ENCODE data around the gene PFKFB4. TPM values are rescaled to one million over a fixed set of nuclear protein-coding genes. Genes with fewer than 3 reads are reported as not detected.

PFKFB4 gene
- total and polyA plus RNA-seq, 9 of the 15 experiments (the other 6 are each of a cell fraction or from before 2014, with no cell fraction given): 0.92 to 56.3 (median 13.5) TPM

DNA sequence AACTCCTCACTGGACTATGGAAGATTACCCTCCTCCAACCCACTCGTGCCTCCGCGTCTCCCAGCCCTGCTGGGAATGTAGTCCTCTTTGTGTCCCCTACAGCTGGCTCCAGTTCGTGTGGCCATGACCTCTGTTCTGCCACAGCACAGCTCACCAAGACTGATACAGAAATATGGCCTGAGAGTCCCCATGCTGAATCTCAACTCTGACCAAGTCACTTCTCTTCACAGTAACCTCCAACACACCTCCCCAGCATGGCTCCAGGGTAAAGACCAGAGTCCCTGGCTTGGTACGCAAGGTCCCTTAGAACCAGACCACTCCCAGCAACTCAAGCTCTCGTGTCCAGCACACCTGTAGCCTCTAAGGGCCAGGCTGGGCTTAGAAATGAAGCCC lies 40.8 kb upstream of the PFKFB4 start (continued):
- TF ChIP-seq, protein P1, sequence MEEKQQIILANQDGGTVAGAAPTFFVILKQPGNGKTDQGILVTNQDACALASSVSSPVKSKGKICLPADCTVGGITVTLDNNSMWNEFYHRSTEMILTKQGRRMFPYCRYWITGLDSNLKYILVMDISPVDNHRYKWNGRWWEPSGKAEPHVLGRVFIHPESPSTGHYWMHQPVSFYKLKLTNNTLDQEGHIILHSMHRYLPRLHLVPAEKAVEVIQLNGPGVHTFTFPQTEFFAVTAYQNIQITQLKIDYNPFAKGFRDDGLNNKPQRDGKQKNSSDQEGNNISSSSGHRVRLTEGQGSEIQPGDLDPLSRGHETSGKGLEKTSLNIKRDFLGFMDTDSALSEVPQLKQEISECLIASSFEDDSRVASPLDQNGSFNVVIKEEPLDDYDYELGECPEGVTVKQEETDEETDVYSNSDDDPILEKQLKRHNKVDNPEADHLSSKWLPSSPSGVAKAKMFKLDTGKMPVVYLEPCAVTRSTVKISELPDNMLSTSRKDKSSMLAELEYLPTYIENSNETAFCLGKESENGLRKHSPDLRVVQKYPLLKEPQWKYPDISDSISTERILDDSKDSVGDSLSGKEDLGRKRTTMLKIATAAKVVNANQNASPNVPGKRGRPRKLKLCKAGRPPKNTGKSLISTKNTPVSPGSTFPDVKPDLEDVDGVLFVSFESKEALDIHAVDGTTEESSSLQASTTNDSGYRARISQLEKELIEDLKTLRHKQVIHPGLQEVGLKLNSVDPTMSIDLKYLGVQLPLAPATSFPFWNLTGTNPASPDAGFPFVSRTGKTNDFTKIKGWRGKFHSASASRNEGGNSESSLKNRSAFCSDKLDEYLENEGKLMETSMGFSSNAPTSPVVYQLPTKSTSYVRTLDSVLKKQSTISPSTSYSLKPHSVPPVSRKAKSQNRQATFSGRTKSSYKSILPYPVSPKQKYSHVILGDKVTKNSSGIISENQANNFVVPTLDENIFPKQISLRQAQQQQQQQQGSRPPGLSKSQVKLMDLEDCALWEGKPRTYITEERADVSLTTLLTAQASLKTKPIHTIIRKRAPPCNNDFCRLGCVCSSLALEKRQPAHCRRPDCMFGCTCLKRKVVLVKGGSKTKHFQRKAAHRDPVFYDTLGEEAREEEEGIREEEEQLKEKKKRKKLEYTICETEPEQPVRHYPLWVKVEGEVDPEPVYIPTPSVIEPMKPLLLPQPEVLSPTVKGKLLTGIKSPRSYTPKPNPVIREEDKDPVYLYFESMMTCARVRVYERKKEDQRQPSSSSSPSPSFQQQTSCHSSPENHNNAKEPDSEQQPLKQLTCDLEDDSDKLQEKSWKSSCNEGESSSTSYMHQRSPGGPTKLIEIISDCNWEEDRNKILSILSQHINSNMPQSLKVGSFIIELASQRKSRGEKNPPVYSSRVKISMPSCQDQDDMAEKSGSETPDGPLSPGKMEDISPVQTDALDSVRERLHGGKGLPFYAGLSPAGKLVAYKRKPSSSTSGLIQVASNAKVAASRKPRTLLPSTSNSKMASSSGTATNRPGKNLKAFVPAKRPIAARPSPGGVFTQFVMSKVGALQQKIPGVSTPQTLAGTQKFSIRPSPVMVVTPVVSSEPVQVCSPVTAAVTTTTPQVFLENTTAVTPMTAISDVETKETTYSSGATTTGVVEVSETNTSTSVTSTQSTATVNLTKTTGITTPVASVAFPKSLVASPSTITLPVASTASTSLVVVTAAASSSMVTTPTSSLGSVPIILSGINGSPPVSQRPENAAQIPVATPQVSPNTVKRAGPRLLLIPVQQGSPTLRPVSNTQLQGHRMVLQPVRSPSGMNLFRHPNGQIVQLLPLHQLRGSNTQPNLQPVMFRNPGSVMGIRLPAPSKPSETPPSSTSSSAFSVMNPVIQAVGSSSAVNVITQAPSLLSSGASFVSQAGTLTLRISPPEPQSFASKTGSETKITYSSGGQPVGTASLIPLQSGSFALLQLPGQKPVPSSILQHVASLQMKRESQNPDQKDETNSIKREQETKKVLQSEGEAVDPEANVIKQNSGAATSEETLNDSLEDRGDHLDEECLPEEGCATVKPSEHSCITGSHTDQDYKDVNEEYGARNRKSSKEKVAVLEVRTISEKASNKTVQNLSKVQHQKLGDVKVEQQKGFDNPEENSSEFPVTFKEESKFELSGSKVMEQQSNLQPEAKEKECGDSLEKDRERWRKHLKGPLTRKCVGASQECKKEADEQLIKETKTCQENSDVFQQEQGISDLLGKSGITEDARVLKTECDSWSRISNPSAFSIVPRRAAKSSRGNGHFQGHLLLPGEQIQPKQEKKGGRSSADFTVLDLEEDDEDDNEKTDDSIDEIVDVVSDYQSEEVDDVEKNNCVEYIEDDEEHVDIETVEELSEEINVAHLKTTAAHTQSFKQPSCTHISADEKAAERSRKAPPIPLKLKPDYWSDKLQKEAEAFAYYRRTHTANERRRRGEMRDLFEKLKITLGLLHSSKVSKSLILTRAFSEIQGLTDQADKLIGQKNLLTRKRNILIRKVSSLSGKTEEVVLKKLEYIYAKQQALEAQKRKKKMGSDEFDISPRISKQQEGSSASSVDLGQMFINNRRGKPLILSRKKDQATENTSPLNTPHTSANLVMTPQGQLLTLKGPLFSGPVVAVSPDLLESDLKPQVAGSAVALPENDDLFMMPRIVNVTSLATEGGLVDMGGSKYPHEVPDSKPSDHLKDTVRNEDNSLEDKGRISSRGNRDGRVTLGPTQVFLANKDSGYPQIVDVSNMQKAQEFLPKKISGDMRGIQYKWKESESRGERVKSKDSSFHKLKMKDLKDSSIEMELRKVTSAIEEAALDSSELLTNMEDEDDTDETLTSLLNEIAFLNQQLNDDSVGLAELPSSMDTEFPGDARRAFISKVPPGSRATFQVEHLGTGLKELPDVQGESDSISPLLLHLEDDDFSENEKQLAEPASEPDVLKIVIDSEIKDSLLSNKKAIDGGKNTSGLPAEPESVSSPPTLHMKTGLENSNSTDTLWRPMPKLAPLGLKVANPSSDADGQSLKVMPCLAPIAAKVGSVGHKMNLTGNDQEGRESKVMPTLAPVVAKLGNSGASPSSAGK (IDR thresholded peaks at IDR 0.05): no peak
- 0 out of 2 replicates have a peak, but pooled peaks have one; percentile 51 for TF ChIP-seq POLR2AphosphoS2 (IDR thresholded peaks at IDR 0.05; ENCODE audit: low read length)

Measured in K562 (cell line).